HCT116 (cell line): ENCODE data around the gene RALGPS2. TPM values are rescaled to one million over a fixed set of nuclear protein-coding genes. Genes with fewer than 3 reads are reported as not detected.

Experiments
- ATAC-seq: fragments of 200-7000 bp; cut with Tn5 transposase; 2 replicates; pipeline ENCODE4 v1.9.1; 2020; ENCODE audit warnings: mild to moderate bottlenecking, moderate library complexity
- BruUV-seq: library from RNA; stranded (reverse); fragments of 400-500 nt; replicated peaks from 2 replicates; lab custom pipeline; 2021; lab: Mats Ljungman, UMichigan
- CTCF ChIA-PET: fragments of 300-600 bp; sonication (Branson Sonifier 250); formaldehyde crosslinking; loops from one replicate; lab custom pipeline; 2021; ENCODE audit warnings: antibody characterized with exemption; lab: Charles Lee
- POLR2A ChIA-PET: fragments of 300-600, 350-600 bp; sonication (Branson Sonifier 250); formaldehyde crosslinking; loops from one replicate; lab custom pipeline; 2021; ENCODE audit warnings: antibody characterized with exemption; lab: Charles Lee
- RAD21 ChIA-PET, 2 experiments: fragments of 300-600 bp; sonication (Branson Sonifier 250); formaldehyde crosslinking; loops; one replicate each; lab custom pipeline; 2023; ENCODE audit warnings: low total read pairs in 2 of 2; ENCODE audit not compliant: uncharacterized antibody in 2 of 2, unreplicated experiment in 2 of 2, low non-redundant PET in 1 of 2; lab: Charles Lee
- DNase-seq: peaks from one replicate; pipeline ENCODE4 v3.0.0-alpha.2; 2010; ENCODE audit warnings: low read depth, low spot score
- H2AFZ ChIP-seq: fragments of 200-600 bp; shearing (Covaris generic), sonication (generic); 2 replicates; pipeline ENCODE4 v1.6.1; 2017; ENCODE audit warnings: low read depth, mixed run types, mixed read lengths, antibody characterized with exemption, low read length; ENCODE audit not compliant: poor library complexity, severe bottlenecking
- H3K27ac ChIP-seq: 2 replicates; pipeline ENCODE4 v1.5.1; 2012; ENCODE audit warnings: low read depth, low read length
- H3K27me3 ChIP-seq: fragments of 200-600 bp; sonication (generic); 2 replicates; pipeline ENCODE4 v1.6.1; 2016; ENCODE audit warnings: mixed run types, low read length, mixed read lengths; ENCODE audit not compliant: insufficient read depth
- H3K36me3 ChIP-seq, 2 experiments: fragments of 200-500 bp in 1 of 2; fragments of 200-600 bp in 1 of 2; sonication (Bioruptor generic) in 1 of 2; sonication (generic) in 1 of 2; 2 replicates each; pipeline versions ENCODE4 v1.5.1 to v1.6.1; 2014 to 2016; ENCODE audit warnings: low read length in 2 of 2, inconsistent platforms in 1 of 2, mixed read lengths in 1 of 2, mixed run types in 1 of 2; ENCODE audit not compliant: insufficient read depth in 2 of 2, control insufficient read depth in 1 of 2
- H3K4me1 ChIP-seq, 2 experiments: fragments of 200-600 bp in 1 of 2; sonication (generic) in 1 of 2; 2 replicates each; pipeline versions ENCODE4 v1.5.1 to v1.6.1; 2012 to 2017; ENCODE audit warnings: low read length in 2 of 2, inconsistent platforms in 1 of 2, mild to moderate bottlenecking in 1 of 2, mixed read lengths in 1 of 2, mixed run types in 1 of 2, moderate library complexity in 1 of 2; ENCODE audit not compliant: insufficient read depth in 2 of 2, control insufficient read depth in 1 of 2
- H3K4me2 ChIP-seq: fragments of 200-600 bp; sonication (generic); 2 replicates; pipeline ENCODE4 v1.6.1; 2017; ENCODE audit warnings: mixed run types, low read length, mixed read lengths
- H3K4me3 ChIP-seq, 2 experiments: fragments of 200-600 bp in 1 of 2; sonication (generic) in 1 of 2; replicated peaks in 1 of 2; 2 replicates each; pipeline ENCODE4 v1.5.1; 2011 to 2016; ENCODE audit warnings: low read length in 2 of 2, control low read depth in 1 of 2, low read depth in 1 of 2, mild to moderate bottlenecking in 1 of 2, mixed read lengths in 1 of 2, mixed run types in 1 of 2
- H3K79me2 ChIP-seq: fragments of 200-600 bp; sonication (generic); 2 replicates; pipeline ENCODE4 v1.6.1; 2017; ENCODE audit warnings: mild to moderate bottlenecking, mixed run types, low read length, moderate library complexity, mixed read lengths; ENCODE audit not compliant: insufficient read depth
- H3K9ac ChIP-seq: fragments of 200-600 bp; sonication (generic); 2 replicates; pipeline ENCODE4 v1.6.1; 2016; ENCODE audit warnings: low read length, mixed read lengths
- H3K9me2 ChIP-seq: fragments of 200-600 bp; sonication (generic), shearing (Covaris generic); 2 replicates; pipeline ENCODE4 v1.6.1; 2017; ENCODE audit warnings: mixed run types, mild to moderate bottlenecking, moderate library complexity; ENCODE audit not compliant: insufficient read depth
- H3K9me3 ChIP-seq, 2 experiments: fragments of 200-500 bp in 1 of 2; fragments of 200-600 bp in 1 of 2; sonication (Bioruptor generic) in 1 of 2; sonication (generic) in 1 of 2; 2 replicates each; pipeline ENCODE4 v1.6.1; 2014 to 2017; ENCODE audit warnings: low read length in 2 of 2, mixed read lengths in 2 of 2, inconsistent platforms in 1 of 2, low read depth in 1 of 2, mild to moderate bottlenecking in 1 of 2, mixed run types in 1 of 2, moderate library complexity in 1 of 2; ENCODE audit not compliant: control insufficient read depth in 1 of 2, insufficient read depth in 1 of 2
- H4K20me1 ChIP-seq: fragments of 200-600 bp; sonication (generic), shearing (Covaris generic); 2 replicates; pipeline ENCODE4 v1.6.1; 2017; ENCODE audit warnings: mixed run types, mild to moderate bottlenecking, moderate library complexity; ENCODE audit not compliant: insufficient read depth
- ATF3 ChIP-seq: IDR thresholded peaks from 2 replicates; pipeline ENCODE4 v1.6.1; 2012
- CBX3 ChIP-seq: IDR thresholded peaks from 2 replicates; pipeline ENCODE4 v1.6.1; 2012; ENCODE audit warnings: low read depth
- CEBPB ChIP-seq: IDR thresholded peaks from 2 replicates; pipeline ENCODE4 v1.6.1; 2012; ENCODE audit warnings: low read depth
- EGR1 ChIP-seq: IDR thresholded peaks from 2 replicates; pipeline ENCODE4 v1.6.1; 2012; ENCODE audit warnings: low read depth
- ELF1 ChIP-seq: IDR thresholded peaks from 2 replicates; pipeline ENCODE4 v1.6.1; 2012; ENCODE audit warnings: low read depth, borderline replicate concordance
- EZH2phosphoT487 ChIP-seq: fragments of 200-600 bp; IDR thresholded peaks from 2 replicates; pipeline ENCODE4 v1.6.1; 2018; ENCODE audit warnings: antibody characterized with exemption, borderline replicate concordance
- JUND ChIP-seq: IDR thresholded peaks from 2 replicates; pipeline ENCODE4 v1.6.1; 2012
- POLR2A ChIP-seq: IDR thresholded peaks from 2 replicates; pipeline ENCODE4 v1.7.0; 2011; ENCODE audit warnings: borderline replicate concordance; ENCODE audit not compliant: insufficient read depth, insufficient read length; ENCODE audit errors: extremely low read depth
- POLR2AphosphoS5 ChIP-seq: IDR thresholded peaks from 2 replicates; pipeline ENCODE4 v1.6.1; 2011; ENCODE audit warnings: mild to moderate bottlenecking, low read depth, low read length, moderate library complexity
- RAD21 ChIP-seq: IDR thresholded peaks from 2 replicates; pipeline ENCODE4 v1.6.1; 2012; ENCODE audit warnings: low read depth, mild to moderate bottlenecking
- REST ChIP-seq: IDR thresholded peaks from 2 replicates; pipeline ENCODE4 v1.6.1; 2012; ENCODE audit warnings: low read depth
- SIN3A ChIP-seq: IDR thresholded peaks from 2 replicates; pipeline ENCODE4 v1.6.1; 2012; ENCODE audit warnings: low read depth
- SP1 ChIP-seq: IDR thresholded peaks from 2 replicates; pipeline ENCODE4 v1.6.1; 2012; ENCODE audit warnings: low read depth
- TCF7L2 ChIP-seq: IDR thresholded peaks from 2 replicates; pipeline ENCODE4 v1.7.0; 2011; ENCODE audit warnings: borderline replicate concordance, inconsistent platforms; ENCODE audit not compliant: insufficient read depth, insufficient read length; ENCODE audit errors: extremely low read depth
- YY1 ChIP-seq: IDR thresholded peaks from 2 replicates; pipeline ENCODE4 v1.6.1; 2011; ENCODE audit warnings: low read length, low read depth, moderate library complexity, mild to moderate bottlenecking; ENCODE audit not compliant: insufficient replicate concordance; ENCODE audit errors: extremely low read depth
- ZNF274 ChIP-seq: fragments of 200-500 bp; sonication (Bioruptor generic); IDR thresholded peaks from 2 replicates; pipeline ENCODE4 v1.6.1; 2014; ENCODE audit warnings: mild to moderate bottlenecking, low read depth, low read length, inconsistent platforms
- intact Hi-C: fragments of 100-400 bp; cut with micrococcal nuclease; formaldehyde crosslinking; loops from 2 replicates; pipeline ENCODE4 v1.10.0; 2022
- total RNA-seq: library from RNA; stranded (reverse); gene quantifications from one replicate; pipeline ENCODE4 v1.2.1, GENCODE V29; 2021; ENCODE audit not compliant: unreplicated experiment

Gene RALGPS2
- total RNA-seq, 1 experiment from 2014 or later: 25.6 TPM

GRCh38 chr1:178740491-178740890, 15.4 kb downstream of the RALGPS2 start:
- Histone ChIP-seq H3K4me1 (no peaks in the 10 kb centered on the region), H3K9me3 (no peaks in the 10 kb centered on the region), H3K9ac (no peak overlapping the region), H3K9me2 (no peaks in the 10 kb centered on the region), H3K27me3 (no peaks in the 10 kb centered on the region), H3K79me2 (no peaks in the 10 kb centered on the region), H2AFZ (no peak overlapping the region), H3K4me2 (no peak overlapping the region), H3K36me3 (no peaks in the 10 kb centered on the region), H4K20me1 (no peaks in the 10 kb centered on the region), H3K27ac (no peak overlapping the region), H3K4me3 (no peak overlapping the region)
- CTCF ChIA-PET: interaction anchor here (2.0 kb wide), 1 partner anchor 13 kb away, joined by 6 read pairs; no protein-coding TSS in a partner anchor
- BruUV-seq: no TSS peak
- intact Hi-C loops: no loop called here
- POLR2A ChIA-PET: no interaction called here
- TF ChIP-seq ATF3 (no peak), ELF1 (no peak), JUND (no peak), YY1 (no peak), POLR2A (no peak), SP1 (no peak), CEBPB (no peak), POLR2AphosphoS5 (no peak), EZH2phosphoT487 (no peak)
- no peak for ATAC-seq
- RAD21 ChIA-PET: no interaction called here
- DNase-seq: no peak

- no peaks in the 10 kb centered on the region for H4K20me1 ChIP-seq
- intact Hi-C loops: no loop called here
- TF ChIP-seq CBX3: no peak
- no peak for TF ChIP-seq SIN3A
- no peak for TF ChIP-seq POLR2A
- no peak for TF ChIP-seq ELF1
- no peak for TF ChIP-seq REST
- TF ChIP-seq RAD21: no peak
- TF ChIP-seq TCF7L2: no peak
- TF ChIP-seq YY1: no peak
- TF ChIP-seq EGR1: no peak
- TF ChIP-seq EZH2phosphoT487: no peak
- no peak for TF ChIP-seq CEBPB
- TF ChIP-seq ZNF274: no peak
Observed at GRCh38 chr1:178740924-178741323, 15.9 kb downstream of the RALGPS2 start.

More at GRCh38 chr1:178740924-178741323, 15.9 kb downstream of the RALGPS2 start:
- ATAC-seq (no peak), DNase-seq (no peak)
- POLR2A ChIA-PET: no interaction called here
- Histone ChIP-seq H3K27me3 (no peaks in the 10 kb centered on the region), H3K36me3 (no peaks in the 10 kb centered on the region), H3K4me3 (no peak overlapping the region), H3K9me3 (no peaks in the 10 kb centered on the region), H3K9ac (no peak overlapping the region), H2AFZ (no peak overlapping the region), H3K79me2 (no peaks in the 10 kb centered on the region), H3K27ac (no peak overlapping the region), H3K9me2 (no peaks in the 10 kb centered on the region), H3K4me2 (no peak overlapping the region), H3K4me1 (no peaks in the 10 kb centered on the region)
- CTCF ChIA-PET: interaction anchor here (2.0 kb wide), 1 partner anchor 12 kb away, joined by 6 read pairs; no protein-coding TSS in a partner anchor
- BruUV-seq: no TSS peak
- RAD21 ChIA-PET: no interaction called here
